Measurements from ENCODE around the gene IL6R. TPM values are rescaled to one million over a fixed set of nuclear protein-coding genes. Genes with fewer than 3 reads are reported as not detected.

The IL6R gene
- polyA plus RNA-seq, 1 experiment = 5.9 TPM

- CTCF ChIA-PET = no interaction called here
- Histone ChIP-seq H3K27ac (ENCODE audit: low read depth, low read length) (no peak overlapping the region), H3K9me3 (ENCODE audit: control insufficient read depth, insufficient read depth, low read length) (no peaks in the 10 kb centered on the region; the same call in 1 of the 2 replicates), H3K27me3 (ENCODE audit: control insufficient read depth, insufficient read depth, low read length) (peaks cover 2% of the 10 kb centered on the region), H3K4me3 (ENCODE audit: low read depth, low read length) (no peak overlapping the region)
- TF ChIP-seq CTCF (IDR thresholded peaks at IDR 0.05; ENCODE audit: low read depth, low read length) = no peak
- DNase-seq (ENCODE audit: low read depth, low spot score) = no peak
- POLR2A ChIA-PET = no interaction called here
Observed at GRCh38 chr1:154410185-154410827, 5.2 kb downstream of the IL6R start.

- H3K4me3 ChIP-seq (ENCODE audit: low read depth, low read length) = no peak overlapping the region
- H3K27ac ChIP-seq (ENCODE audit: low read depth, low read length) = no peak overlapping the region
- POLR2A ChIA-PET = no interaction called here
- DNase-seq (ENCODE audit: low read depth, low spot score) = no peak
- CTCF ChIA-PET = no interaction called here
- no peaks in the 10 kb centered on the region for H3K9me3 ChIP-seq (ENCODE audit: control insufficient read depth, insufficient read depth, low read length)
- peaks cover 4% of the 10 kb centered on the region for H3K27me3 ChIP-seq (ENCODE audit: control insufficient read depth, insufficient read depth, low read length)
- TF ChIP-seq CTCF (IDR thresholded peaks at IDR 0.05; ENCODE audit: low read depth, low read length) = no peak
Observed at GRCh38 chr1:154411525-154411924, 6.4 kb downstream of the IL6R start.

- POLR2A ChIA-PET = no interaction called here
- Histone ChIP-seq H3K9me3 (ENCODE audit: control insufficient read depth, insufficient read depth, low read length) (no peaks in the 10 kb centered on the region), H3K27me3 (ENCODE audit: control insufficient read depth, insufficient read depth, low read length) (peaks cover 5% of the 10 kb centered on the region), H3K27ac (ENCODE audit: low read depth, low read length) (no peak overlapping the region), H3K4me3 (ENCODE audit: low read depth, low read length) (no peak overlapping the region)
- CTCF ChIA-PET = interaction anchor here (0.6 to 0.7 kb wide), 3 partner anchors 119 to 182 kb away, joined by 3 to 5 read pairs (median 5); no protein-coding TSS in a partner anchor
- TF ChIP-seq CTCF (IDR thresholded peaks at IDR 0.05; ENCODE audit: low read depth, low read length) = no peak
- no peak for DNase-seq (ENCODE audit: low read depth, low spot score)
Observed at GRCh38 chr1:154413177-154413783, 8.1 kb downstream of the IL6R start.

GRCh38 chr1:154414606-154415005 is 9.5 kb downstream of the IL6R start:
- no peak overlapping the region for H3K4me3 ChIP-seq (ENCODE audit: low read depth, low read length)
- DNase-seq (ENCODE audit: low read depth, low spot score) = no peak
- TF ChIP-seq CTCF (IDR thresholded peaks at IDR 0.05; ENCODE audit: low read depth, low read length) = no peak
- H3K27ac ChIP-seq (ENCODE audit: low read depth, low read length) = no peak overlapping the region
- ChIA-PET CTCF (no interaction called here), POLR2A (interaction anchor here (1.3 kb wide), 1 partner anchor 48 kb away, joined by 3 read pairs; no protein-coding TSS in a partner anchor)
- H3K9me3 ChIP-seq (ENCODE audit: control insufficient read depth, insufficient read depth, low read length) = no peaks in the 10 kb centered on the region
- peaks cover 5% of the 10 kb centered on the region for H3K27me3 ChIP-seq (ENCODE audit: control insufficient read depth, insufficient read depth, low read length)
